B cell (primary cell): ENCODE measurements around the gene LMX1B. TPM values are rescaled to one million over a fixed set of nuclear protein-coding genes. Genes with fewer than 3 reads are reported as not detected.

Experiments used
- ATAC-seq: fragments of 200-7000 bp; cut with Tn5 transposase; one replicate; pipeline ENCODE4 v1.10.0; 2021; ENCODE audit warnings: low read depth, mild to moderate bottlenecking, moderate number of reproducible peaks, moderate library complexity
- CTCF ChIA-PET: fragments of 350-600 bp; sonication (Branson Sonifier 250); formaldehyde crosslinking; loops from one replicate; lab custom pipeline; 2021; ENCODE audit warnings: antibody characterized with exemption, inconsistent platforms; lab: Charles Lee
- POLR2A ChIA-PET: fragments of 350-600 bp; sonication (Branson Sonifier 250); formaldehyde crosslinking; loops from one replicate; lab custom pipeline; 2021; ENCODE audit warnings: antibody characterized with exemption; lab: Charles Lee
- DNase-seq: peaks from one replicate; pipeline ENCODE4 v3.0.0; 2013
- H2AFZ ChIP-seq: 2 replicates; pipeline ENCODE4 v1.6.1; 2012; ENCODE audit warnings: mild to moderate bottlenecking, low read depth, low read length; ENCODE audit not compliant: insufficient read depth, poor library complexity, severe bottlenecking
- H3K27ac ChIP-seq, 2 donors: 1 replicate in 1 of 2; 2 replicates in 1 of 2; pipeline ENCODE4 v1.5.1; 2012 to 2013; ENCODE audit warnings: low read length in 2 of 2, mild to moderate bottlenecking in 2 of 2, moderate library complexity in 1 of 2
- H3K27me3 ChIP-seq, 4 experiments: fragments of 200-600 bp in 1 of 4; sonication (generic) in 1 of 4; replicated peaks in 1 of 4; 1 replicate in 2 of 4; 2 replicates in 2 of 4; pipeline versions ENCODE4 v1.6.1 to v1.7.0; 2013 to 2016; ENCODE audit warnings: low read length in 3 of 4, mild to moderate bottlenecking in 2 of 4, mixed read lengths in 1 of 4, moderate library complexity in 1 of 4; ENCODE audit not compliant: insufficient read depth in 4 of 4, control insufficient read depth in 3 of 4; ENCODE audit errors: control extremely low read depth in 1 of 4
- H3K36me3 ChIP-seq, 2 experiments: replicated peaks in 1 of 2; 1 replicate in 1 of 2; 2 replicates in 1 of 2; pipeline versions ENCODE4 v1.6.1 to v1.7.1; 2013; ENCODE audit warnings: low read length in 1 of 2; ENCODE audit not compliant: insufficient read depth in 2 of 2, control insufficient read depth in 1 of 2; ENCODE audit errors: control extremely low read depth in 1 of 2, extremely low read depth in 1 of 2
- H3K4me1 ChIP-seq, 2 donors: fragments of 200-600 bp in 1 of 2; sonication (generic) in 1 of 2; 1 replicate in 1 of 2; 2 replicates in 1 of 2; pipeline versions ENCODE4 v1.5.1 to v1.6.1; 2013 to 2017; ENCODE audit warnings: low read length in 2 of 2; ENCODE audit not compliant: control insufficient read depth in 2 of 2, insufficient read depth in 2 of 2
- H3K4me2 ChIP-seq: replicated peaks from 2 replicates; pipeline ENCODE3; 2012; ENCODE audit warnings: mild to moderate bottlenecking, low read depth, low read length; ENCODE audit not compliant: poor library complexity, severe bottlenecking
- H3K4me3 ChIP-seq, 5 experiments: fragments of 200-600 bp in 1 of 5; sonication (generic) in 1 of 5; 1 replicate in 3 of 5; 2 replicates in 2 of 5; pipeline versions ENCODE4 v1.5.1 to v1.7.0; 2011 to 2016; ENCODE audit warnings: low read length in 4 of 5, mild to moderate bottlenecking in 4 of 5, low read depth in 2 of 5, control low read depth in 1 of 5, moderate library complexity in 1 of 5; ENCODE audit not compliant: insufficient read depth in 1 of 5; ENCODE audit errors: control extremely low read depth in 1 of 5, extremely low read depth in 1 of 5
- H3K79me2 ChIP-seq: fragments of 200-600 bp; sonication (generic); one replicate; pipeline ENCODE4 v1.6.0; 2016; ENCODE audit warnings: low read length; ENCODE audit not compliant: control insufficient read depth, insufficient read depth
- H3K9ac ChIP-seq: fragments of 200-600 bp; sonication (generic); 2 replicates; pipeline ENCODE4 v1.6.1; 2017; ENCODE audit warnings: mild to moderate bottlenecking, low read length, moderate library complexity
- H3K9me3 ChIP-seq, 3 donors: one replicate each; pipeline versions ENCODE4 v1.6.1 to v1.7.1; 2013; ENCODE audit warnings: low read length in 2 of 3; ENCODE audit not compliant: control insufficient read depth in 2 of 3, insufficient read depth in 1 of 3; ENCODE audit errors: control extremely low read depth in 1 of 3
- H4K20me1 ChIP-seq: 2 replicates; pipeline ENCODE4 v1.6.0; 2012; ENCODE audit warnings: mild to moderate bottlenecking, low read length; ENCODE audit not compliant: insufficient read depth, control insufficient read depth, poor library complexity, severe bottlenecking
- H3K27ac Mint-ChIP-seq: one replicate; pipeline ENCODE4 v1.8.0; 2021; ENCODE audit warnings: mixed read lengths
- H3K27me3 Mint-ChIP-seq: one replicate; pipeline ENCODE4 v1.8.0; 2021; ENCODE audit warnings: mixed read lengths
- H3K4me1 Mint-ChIP-seq: one replicate; pipeline ENCODE4 v1.8.0; 2021; ENCODE audit warnings: mixed read lengths
- H3K4me3 Mint-ChIP-seq: one replicate; pipeline ENCODE4 v1.8.0; 2021; ENCODE audit warnings: mixed read lengths
- H3K9me3 Mint-ChIP-seq: one replicate; pipeline ENCODE4 v1.8.0; 2022; ENCODE audit warnings: mixed read lengths; ENCODE audit not compliant: insufficient read depth
- EZH2 ChIP-seq: IDR thresholded peaks from 2 replicates; pipeline ENCODE4 v1.6.1; 2012; ENCODE audit warnings: borderline replicate concordance, low read depth, mild to moderate bottlenecking, moderate library complexity, low read length; ENCODE audit not compliant: insufficient read depth, poor library complexity, severe bottlenecking
- WGBS: methylation state at CpG from one replicate; pipeline ENCODE4 v1.1.5; 2013; ENCODE audit warnings: missing lambda C conversion rate; ENCODE audit not compliant: insufficient coverage; 5-methylcytosine and 5-hydroxymethylcytosine counted together
- intact Hi-C: fragments of 100-400 bp; cut with micrococcal nuclease; formaldehyde crosslinking; loops from one replicate; pipeline ENCODE4 v1.10.0; 2022
- polyA plus RNA-seq: library from polyadenylated mRNA; depleted of rRNA; stranded (reverse); fragments of >200 nt; gene quantifications from 2 replicates; pipeline ENCODE4 v1.2.3, GENCODE V29; 2012
- total RNA-seq, 2 donors: library from RNA; stranded (reverse); fragments of 120-200 nt in 1 of 2; gene quantifications; 1 replicate in 1 of 2; 2 replicates in 1 of 2; pipeline versions ENCODE4 v1.2.3 to v1.2.4, GENCODE V29; 2013 to 2022
- TF ChIP-seq, protein P1 (sequence below): fragments of 200-600 bp; IDR thresholded peaks from one replicate; pipeline ENCODE4 v1.8.0; 2022; ENCODE audit warnings: antibody characterized with exemption, mild to moderate bottlenecking

Gene LMX1B
- total and polyA plus RNA-seq, 2 donors (not counting 1 experiment from before 2014, with no cell fraction given): not detected

GRCh38 chr9:126743041-126743440, 129.3 kb downstream of the LMX1B start:
- no peaks in the 10 kb centered on the region for H3K79me2 ChIP-seq
- peaks cover 23% of the 10 kb centered on the region for H3K4me1 Mint-ChIP-seq
- no peak overlapping the region for H3K4me2 ChIP-seq
- ChIA-PET POLR2A (no interaction called here), CTCF (interaction anchor here (0.9 to 2.6 kb wide), 3 partner anchors 37 to 52 kb away, joined by 4 to 14 read pairs (median 6); no protein-coding TSS in a partner anchor)
- no peaks in the 10 kb centered on the region for H3K27me3 ChIP-seq
- WGBS: 63% methylated on average over 5 of the region's 5 CpGs
- H3K9ac ChIP-seq: no peak overlapping the region
- ATAC-seq (no peak), DNase-seq (no peak)
- peaks cover 22 to 24% of the 10 kb centered on the region in 2 donors for H3K4me1 ChIP-seq
- no peak overlapping the region for H3K4me3 Mint-ChIP-seq
- H3K36me3 ChIP-seq: no peaks in the 10 kb centered on the region
- no peaks in the 10 kb centered on the region for H3K27me3 Mint-ChIP-seq
- H2AFZ ChIP-seq: no peak overlapping the region
- H3K27ac ChIP-seq: no peak overlapping the region
- intact Hi-C loops: no loop called here
- TF ChIP-seq, protein P1, sequence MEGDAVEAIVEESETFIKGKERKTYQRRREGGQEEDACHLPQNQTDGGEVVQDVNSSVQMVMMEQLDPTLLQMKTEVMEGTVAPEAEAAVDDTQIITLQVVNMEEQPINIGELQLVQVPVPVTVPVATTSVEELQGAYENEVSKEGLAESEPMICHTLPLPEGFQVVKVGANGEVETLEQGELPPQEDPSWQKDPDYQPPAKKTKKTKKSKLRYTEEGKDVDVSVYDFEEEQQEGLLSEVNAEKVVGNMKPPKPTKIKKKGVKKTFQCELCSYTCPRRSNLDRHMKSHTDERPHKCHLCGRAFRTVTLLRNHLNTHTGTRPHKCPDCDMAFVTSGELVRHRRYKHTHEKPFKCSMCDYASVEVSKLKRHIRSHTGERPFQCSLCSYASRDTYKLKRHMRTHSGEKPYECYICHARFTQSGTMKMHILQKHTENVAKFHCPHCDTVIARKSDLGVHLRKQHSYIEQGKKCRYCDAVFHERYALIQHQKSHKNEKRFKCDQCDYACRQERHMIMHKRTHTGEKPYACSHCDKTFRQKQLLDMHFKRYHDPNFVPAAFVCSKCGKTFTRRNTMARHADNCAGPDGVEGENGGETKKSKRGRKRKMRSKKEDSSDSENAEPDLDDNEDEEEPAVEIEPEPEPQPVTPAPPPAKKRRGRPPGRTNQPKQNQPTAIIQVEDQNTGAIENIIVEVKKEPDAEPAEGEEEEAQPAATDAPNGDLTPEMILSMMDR: no peak
- no peak for TF ChIP-seq EZH2
- H3K9me3 ChIP-seq: no peaks in the 10 kb centered on the region
- H3K9me3 Mint-ChIP-seq: no peaks in the 10 kb centered on the region
- H3K4me3 ChIP-seq: no peak overlapping the region
- no peak overlapping the region for H3K27ac Mint-ChIP-seq
- no peaks in the 10 kb centered on the region for H4K20me1 ChIP-seq

DNA sequence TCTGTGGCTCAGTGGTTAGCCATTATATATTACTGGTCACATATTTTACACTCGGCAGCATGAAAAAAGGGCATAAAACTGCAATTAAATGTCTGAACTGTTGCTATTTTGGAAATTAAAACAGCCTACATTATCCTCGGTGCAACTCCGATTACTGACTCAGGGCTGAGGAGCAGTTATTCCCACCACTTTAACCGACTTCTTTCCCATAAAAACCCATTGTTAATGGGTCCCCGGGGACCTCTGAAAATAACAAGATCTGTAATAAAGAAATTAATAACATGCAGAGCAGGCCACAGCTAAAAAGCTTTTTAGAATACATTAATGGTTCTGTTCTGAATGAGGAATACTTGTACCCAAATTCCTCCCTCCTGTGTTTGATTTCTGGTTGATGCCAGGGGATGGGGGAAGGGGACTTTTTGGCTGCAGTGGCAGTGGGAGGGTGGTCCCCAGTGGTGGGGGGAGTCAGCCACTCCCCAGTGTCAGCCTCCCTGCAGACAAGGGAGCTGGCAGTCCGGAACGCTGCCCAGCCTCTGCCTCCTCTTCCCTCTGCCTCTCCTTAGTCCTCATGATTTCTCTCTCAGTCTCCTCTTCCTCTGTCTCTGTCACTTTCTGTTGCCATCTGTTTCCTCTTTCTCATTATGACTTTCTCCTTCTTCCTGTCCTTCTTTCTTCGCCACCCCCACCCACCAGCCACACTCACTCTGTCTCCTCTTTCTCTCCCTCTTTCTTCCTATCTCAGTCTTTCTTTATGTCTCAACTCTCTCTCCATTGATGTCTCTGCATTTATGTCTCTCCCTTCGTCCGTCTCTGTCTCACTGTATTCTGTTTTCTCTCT, 132.1 kb downstream of the LMX1B start:
- Mint-ChIP-seq H3K4me1 (peaks cover 33% of the 10 kb centered on the region), H3K27me3 (no peaks in the 10 kb centered on the region), H3K27ac (peak overlapping the region; percentile 26), H3K9me3 (no peaks in the 10 kb centered on the region), H3K4me3 (peak overlapping the region; percentile 28)
- Histone ChIP-seq H3K27ac (no peak overlapping the region), H3K4me3 (no peak overlapping the region), H3K79me2 (no peaks in the 10 kb centered on the region), H2AFZ (peak overlapping the region; percentile 65), H3K27me3 (no peaks in the 10 kb centered on the region), H3K36me3 (no peaks in the 10 kb centered on the region), H3K9me3 (peaks cover 0 to 2% (median 0%) of the 10 kb centered on the region in 3 donors), H3K4me1 (peaks cover 26 to 28% of the 10 kb centered on the region in 2 donors), H4K20me1 (no peaks in the 10 kb centered on the region), H3K9ac (peak overlapping the region; percentile 20), H3K4me2 (peak overlapping the region; percentile 37)
- intact Hi-C loops: no loop called here
- ATAC-seq (peak; percentile 43), DNase-seq (peak; percentile 17)
- CTCF ChIA-PET: interaction anchor here (1.0 to 6.0 kb wide), 4 partner anchors 11 to 40 kb away, joined by 4 to 50 read pairs (median 5); no protein-coding TSS in a partner anchor
- TF ChIP-seq EZH2: no peak
- TF ChIP-seq, protein P1: no peak
- POLR2A ChIA-PET: no interaction called here
- WGBS: 0% methylated on average over 3 of the region's 10 CpGs
